Subcutaneous abdominal adipose tissue (tissue), 5 donors: ENCODE results near the gene AVPR1A.

Source experiments
- H3K27ac ChIP-seq: one replicate; pipeline ENCODE4 v1.7.0; 2013; ENCODE audit warnings: low read depth, mild to moderate bottlenecking, inconsistent platforms, low read length, moderate library complexity
- H3K27me3 ChIP-seq, 5 donors: one replicate each; pipeline ENCODE4 v1.7.0; 2013; ENCODE audit warnings: low read length in 5 of 5, inconsistent platforms in 1 of 5; ENCODE audit not compliant: control insufficient read depth in 5 of 5, insufficient read depth in 4 of 5
- H3K36me3 ChIP-seq, 5 donors: one replicate each; pipeline ENCODE4 v1.7.0; 2013; ENCODE audit warnings: low read length in 5 of 5; ENCODE audit not compliant: control insufficient read depth in 5 of 5, insufficient read depth in 5 of 5
- H3K4me1 ChIP-seq, 5 donors: one replicate each; pipeline ENCODE4 v1.7.0; 2013; ENCODE audit warnings: low read length in 5 of 5, mild to moderate bottlenecking in 3 of 5, moderate library complexity in 1 of 5; ENCODE audit not compliant: control insufficient read depth in 5 of 5, insufficient read depth in 5 of 5
- H3K4me3 ChIP-seq, 5 donors: one replicate each; pipeline ENCODE4 v1.7.0; 2013; ENCODE audit warnings: low read length in 5 of 5, low read depth in 1 of 5
- H3K9ac ChIP-seq, 5 donors: one replicate each; pipeline ENCODE4 v1.7.0; 2013; ENCODE audit warnings: low read length in 5 of 5, mild to moderate bottlenecking in 4 of 5, moderate library complexity in 3 of 5
- H3K9me3 ChIP-seq, 5 donors: one replicate each; pipeline ENCODE4 v1.7.0; 2013; ENCODE audit warnings: low read length in 5 of 5; ENCODE audit not compliant: control insufficient read depth in 5 of 5
- donor health status: healthy.
- donor health status: healthy.
- donor health status: healthy.
- donor health status: healthy.
- donor health status: healthy.

The AVPR1A gene

DNA sequence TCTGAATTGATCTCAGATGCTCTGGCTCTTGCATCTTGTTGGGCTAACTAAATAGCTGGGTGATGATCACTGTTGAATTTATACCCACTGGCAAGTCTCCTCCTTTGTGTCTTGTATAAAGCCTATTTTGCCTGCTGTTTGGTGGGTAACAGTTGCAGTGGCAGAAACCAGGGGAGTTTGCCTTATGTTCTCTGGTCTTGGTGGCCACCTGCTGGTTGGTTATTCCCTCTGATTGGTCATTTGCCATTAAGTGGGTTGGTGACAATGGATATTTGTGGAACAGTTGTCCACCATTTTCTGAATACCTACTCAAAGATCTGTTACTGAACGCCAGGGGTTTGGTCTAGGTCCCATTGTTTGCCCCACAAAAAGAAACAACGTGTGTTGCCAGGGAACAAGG, 52.1 kb downstream of the AVPR1A start:
- Histone ChIP-seq H3K9ac (no peak overlapping the region), H3K9me3 (no peaks in the 10 kb centered on the region), H3K4me1 (no peaks in the 10 kb centered on the region), H3K27me3 (no peaks in the 10 kb centered on the region), H3K36me3 (no peaks in the 10 kb centered on the region), H3K4me3 (no peak overlapping the region), H3K27ac (no peak overlapping the region)

DNA sequence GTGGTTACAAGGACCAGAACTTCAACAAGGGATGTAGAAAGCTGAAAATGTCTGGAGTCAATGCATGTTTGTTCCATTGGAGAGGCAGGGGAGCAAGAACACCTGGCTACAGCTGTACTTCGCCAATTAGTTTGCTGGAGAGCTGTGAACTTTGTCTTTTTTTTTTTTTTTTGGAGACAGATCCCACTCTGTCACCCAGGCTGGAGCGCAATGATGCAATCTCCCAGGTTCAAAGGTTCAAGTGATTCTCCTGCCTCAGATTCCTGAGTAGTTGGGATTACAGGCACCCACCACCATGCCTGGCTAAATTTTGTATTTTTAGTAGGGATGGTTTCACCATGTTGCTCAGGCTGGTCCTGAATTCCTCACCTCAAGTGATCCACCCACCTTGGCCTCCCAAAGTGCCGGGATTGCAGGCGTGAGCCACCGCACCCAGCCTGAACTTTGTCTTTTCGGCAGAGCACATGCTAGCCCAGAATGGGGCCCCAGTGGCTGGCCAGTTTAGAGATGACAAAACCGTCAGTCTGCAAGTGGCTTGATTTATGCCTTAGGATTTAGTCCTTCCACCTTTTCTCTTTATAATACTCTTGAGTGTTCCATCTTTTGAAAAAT, 55.5 kb downstream of the AVPR1A start:
- Histone ChIP-seq H3K27ac (no peak overlapping the region), H3K4me1 (no peaks in the 10 kb centered on the region), H3K9me3 (no peaks in the 10 kb centered on the region), H3K4me3 (no peak overlapping the region), H3K27me3 (peaks cover 0 to 2% (median 0%) of the 10 kb centered on the region in 5 donors), H3K36me3 (no peaks in the 10 kb centered on the region), H3K9ac (no peak overlapping the region)

DNA sequence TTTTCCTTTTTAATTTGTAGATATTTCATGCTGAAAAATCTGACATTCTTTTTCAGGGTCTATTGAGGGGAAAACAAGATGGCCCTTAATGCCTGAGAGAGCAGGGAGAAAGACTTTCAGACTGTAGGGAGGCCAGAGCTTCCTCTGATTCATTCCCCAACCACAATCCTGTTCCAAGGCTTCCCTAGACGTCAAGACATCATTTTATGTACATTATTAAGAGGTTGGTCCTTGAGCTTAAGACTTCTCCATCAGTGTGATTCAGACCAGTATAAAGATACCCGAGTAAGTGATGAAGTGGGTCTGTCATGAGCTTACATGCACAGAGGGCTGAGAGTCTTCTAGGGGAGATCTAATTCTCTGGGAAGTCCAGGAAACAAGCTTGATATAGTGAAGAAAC, 57.3 kb downstream of the AVPR1A start:
- Histone ChIP-seq H3K4me3 (no peak overlapping the region), H3K9me3 (no peaks in the 10 kb centered on the region), H3K36me3 (no peaks in the 10 kb centered on the region), H3K27ac (no peak overlapping the region), H3K4me1 (no peaks in the 10 kb centered on the region), H3K27me3 (peaks cover 0 to 2% (median 0%) of the 10 kb centered on the region in 5 donors), H3K9ac (no peak overlapping the region)

DNA sequence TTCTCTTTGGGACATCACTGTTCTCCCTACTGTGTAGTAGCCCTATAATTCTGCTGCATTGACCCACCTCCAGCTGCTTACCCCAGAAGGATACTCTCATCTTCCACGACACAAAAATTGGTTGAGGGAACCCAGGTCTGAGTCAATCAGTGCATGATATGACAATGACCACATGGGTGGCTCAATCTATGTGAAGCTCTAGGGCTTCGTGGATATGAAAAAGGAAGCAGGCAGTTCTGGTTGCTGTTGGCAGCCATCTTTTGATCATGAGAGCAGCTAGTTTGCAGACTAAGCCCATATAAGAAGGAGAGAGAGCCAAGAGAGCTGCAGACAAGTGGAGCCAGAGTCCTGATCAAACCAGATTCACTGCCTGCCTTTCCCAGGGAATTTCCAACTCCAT, 57.9 kb downstream of the AVPR1A start:
- H3K4me3 ChIP-seq, result no peak overlapping the region
- H3K9ac ChIP-seq, result no peak overlapping the region
- no peaks in the 10 kb centered on the region for H3K9me3 ChIP-seq
- no peak overlapping the region for H3K27ac ChIP-seq
- H3K36me3 ChIP-seq, result no peaks in the 10 kb centered on the region
- H3K4me1 ChIP-seq, result no peaks in the 10 kb centered on the region
- peaks cover 0 to 2% (median 0%) of the 10 kb centered on the region in 5 donors for H3K27me3 ChIP-seq
